PC-9 (cell line): ENCODE measurements around the gene FAM171A1.
"Not testable (repeated sequence)": the region's sequence is repeated elsewhere in the genome, so short reads cannot be mapped to it uniquely, and the experiment has no call there.

Source experiments
- CTCF ChIP-seq: fragments of 200-600 bp; sonication (generic); conservative IDR thresholded peaks from 2 replicates; pipeline ENCODE4 v1.6.1; 2017; ENCODE audit warnings: mixed run types, antibody characterized with exemption, mild to moderate bottlenecking, moderate library complexity
- EZH2 ChIP-seq: fragments of 200-600 bp; sonication (generic); IDR thresholded peaks from 2 replicates; pipeline ENCODE4 v1.8.0; 2017; ENCODE audit warnings: antibody characterized with exemption, low read depth

GRCh38 chr10:15207410-15207809 is 163.7 kb downstream of the FAM171A1 start:
- TF ChIP-seq CTCF, EZH2: not testable (repeated sequence)
